T-helper 22 cell (primary cell): ENCODE data around the gene HACD1.
A peak's percentile ranks its signal among the peaks of the same experiment; 100 is the strongest.

Experiments used
- DNase-seq: peaks from one replicate; pipeline ENCODE4 v3.0.0-alpha.2; 2020; ENCODE audit warnings: low read depth

The HACD1 gene, protein sequence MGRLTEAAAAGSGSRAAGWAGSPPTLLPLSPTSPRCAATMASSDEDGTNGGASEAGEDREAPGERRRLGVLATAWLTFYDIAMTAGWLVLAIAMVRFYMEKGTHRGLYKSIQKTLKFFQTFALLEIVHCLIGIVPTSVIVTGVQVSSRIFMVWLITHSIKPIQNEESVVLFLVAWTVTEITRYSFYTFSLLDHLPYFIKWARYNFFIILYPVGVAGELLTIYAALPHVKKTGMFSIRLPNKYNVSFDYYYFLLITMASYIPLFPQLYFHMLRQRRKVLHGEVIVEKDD

DNA sequence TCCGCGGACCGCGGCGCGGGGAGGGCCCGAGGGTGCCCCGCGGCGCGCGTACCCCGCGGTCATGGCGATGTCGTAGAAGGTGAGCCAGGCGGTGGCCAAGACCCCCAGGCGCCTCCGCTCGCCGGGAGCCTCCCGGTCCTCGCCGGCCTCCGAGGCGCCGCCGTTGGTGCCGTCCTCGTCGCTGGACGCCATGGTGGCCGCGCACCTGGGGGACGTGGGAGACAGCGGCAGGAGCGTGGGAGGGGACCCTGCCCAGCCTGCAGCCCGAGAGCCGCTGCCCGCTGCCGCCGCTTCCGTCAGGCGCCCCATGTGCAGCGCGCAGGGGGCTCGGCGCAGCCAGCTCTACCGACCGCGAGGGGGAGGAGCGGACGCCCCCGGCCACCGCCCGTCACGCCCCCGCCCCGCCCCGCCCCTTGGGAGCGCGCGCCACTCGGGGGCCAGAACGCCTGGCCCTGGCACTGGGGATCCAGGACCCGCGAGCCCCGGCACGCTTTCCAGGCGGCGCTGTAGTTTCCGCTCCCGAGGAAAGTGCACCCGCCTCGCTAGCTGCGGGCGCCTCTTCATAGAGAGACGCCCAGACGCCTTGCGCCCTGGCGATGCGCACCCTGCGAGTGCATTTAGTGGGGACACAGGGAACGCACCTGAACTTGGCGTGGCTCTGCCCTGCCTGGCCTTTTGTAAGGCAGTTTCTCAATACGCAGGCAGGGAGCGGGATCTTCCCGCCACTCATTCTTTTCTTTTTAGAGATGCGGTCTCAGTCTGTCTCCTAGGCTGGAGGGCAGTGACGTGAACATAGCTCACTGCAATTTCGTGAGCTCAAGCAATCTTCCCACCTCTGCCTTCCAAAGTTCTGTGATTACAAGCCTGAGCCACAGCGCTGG is at the start of gene HACD1:
Gene HACD1, minus strand, starts transcription at position 344 of the 881 bp plus-strand sequence. Its CDS starts 35 bp downstream, at position 309.
- DNase-seq = peak; percentile 39

DNA sequence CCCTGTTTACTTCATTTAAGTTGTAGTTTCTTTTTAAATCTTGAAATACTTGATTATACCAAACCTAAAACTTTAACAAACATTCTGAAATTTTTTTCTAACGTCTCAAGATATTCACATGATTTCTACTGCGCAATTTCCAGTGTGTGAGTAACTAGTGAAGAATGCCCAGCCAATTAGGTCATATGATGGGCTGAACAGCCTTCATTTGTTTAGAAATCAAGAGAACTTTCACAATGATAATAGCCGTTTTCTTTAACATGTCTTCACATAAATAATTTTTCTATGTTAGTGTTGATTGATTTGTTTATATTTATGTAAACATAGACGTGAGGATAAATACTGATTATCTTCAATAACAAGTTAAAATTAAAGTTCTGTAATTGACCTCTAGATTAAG is 48.6 kb upstream of the HACD1 start:
- no peak for DNase-seq

DNA sequence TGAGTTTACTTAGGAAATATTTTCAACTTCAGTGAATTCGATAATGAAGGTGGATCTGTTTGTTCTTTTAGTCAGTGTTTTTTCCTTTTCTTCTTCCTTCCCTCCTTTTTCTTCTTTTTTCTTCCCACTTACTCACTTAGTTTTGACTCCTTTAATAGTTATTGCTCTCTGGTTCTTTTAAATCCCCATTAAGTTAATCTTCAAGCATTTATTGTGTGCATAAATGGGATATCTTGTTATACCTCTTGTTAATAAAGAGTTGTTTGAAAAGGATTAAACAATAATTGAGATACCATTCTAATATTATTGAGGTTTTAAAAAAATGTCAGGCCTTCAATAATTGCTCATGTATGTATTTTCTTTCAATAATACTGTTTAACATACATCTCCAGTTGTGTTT is 46.3 kb upstream of the HACD1 start:
- DNase-seq = no peak

DNA sequence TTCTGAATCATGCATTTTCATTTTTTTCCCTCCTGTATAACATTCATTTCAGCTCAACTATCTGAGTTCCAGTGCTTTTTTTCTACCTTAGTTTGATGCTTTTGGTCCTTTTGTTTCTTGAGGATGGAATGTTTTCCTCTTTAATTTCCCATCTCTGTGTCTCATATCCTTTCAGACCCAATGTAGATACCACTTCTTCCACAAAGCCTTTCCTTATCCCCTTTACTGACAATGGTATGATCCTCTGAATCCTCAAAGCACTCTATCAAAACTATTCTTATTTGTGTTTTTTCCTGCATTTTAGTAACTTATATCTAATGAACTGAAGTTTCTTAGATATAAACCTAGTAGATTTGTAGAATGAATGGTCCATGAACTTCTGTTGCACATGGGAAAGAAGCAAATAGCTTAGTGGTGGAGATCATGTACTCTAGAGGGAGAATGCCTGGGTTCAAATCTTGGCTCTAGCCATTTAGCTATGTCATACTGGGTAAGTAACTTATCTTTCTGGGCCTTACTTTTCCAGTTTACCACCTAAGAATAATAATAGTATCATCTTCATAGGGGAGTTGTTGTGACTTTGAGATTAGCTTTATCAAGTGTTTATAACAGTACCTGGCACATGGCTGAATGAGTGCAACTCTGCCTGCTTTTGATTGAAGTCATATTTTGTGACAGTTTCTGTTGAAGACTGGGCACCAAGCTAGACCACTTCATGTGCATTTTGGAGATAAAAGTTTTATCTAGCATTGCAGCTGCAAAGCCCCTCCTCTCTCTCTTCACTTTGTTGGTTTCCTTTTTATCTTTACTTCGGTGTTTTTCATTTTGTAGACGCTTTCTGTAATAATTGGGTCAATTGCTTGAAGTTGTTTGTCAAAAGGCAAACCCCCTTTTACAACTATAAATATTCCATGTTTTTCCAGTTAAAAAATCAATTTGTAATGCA is 45.3 kb upstream of the HACD1 start:
- DNase-seq = no peak

DNA sequence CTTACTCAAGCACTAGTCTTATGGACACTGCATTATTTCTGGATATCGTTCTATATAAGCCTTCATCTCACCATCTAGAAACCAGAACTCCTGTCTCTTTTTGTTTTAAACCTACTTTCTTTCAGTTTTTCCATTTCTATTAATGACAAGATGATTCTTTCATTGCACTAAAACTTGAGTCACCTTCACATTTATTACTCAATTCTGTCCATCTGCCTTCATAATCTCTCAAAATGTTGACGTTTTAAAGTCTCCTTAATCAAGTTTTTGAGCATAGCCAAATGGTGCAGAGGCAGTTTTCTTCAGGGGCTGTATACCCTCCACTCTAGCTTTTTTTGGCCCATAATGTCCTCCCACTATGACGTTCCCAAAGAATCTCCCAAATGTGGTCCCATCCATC is 44.3 kb upstream of the HACD1 start:
- DNase-seq = no peak

DNA sequence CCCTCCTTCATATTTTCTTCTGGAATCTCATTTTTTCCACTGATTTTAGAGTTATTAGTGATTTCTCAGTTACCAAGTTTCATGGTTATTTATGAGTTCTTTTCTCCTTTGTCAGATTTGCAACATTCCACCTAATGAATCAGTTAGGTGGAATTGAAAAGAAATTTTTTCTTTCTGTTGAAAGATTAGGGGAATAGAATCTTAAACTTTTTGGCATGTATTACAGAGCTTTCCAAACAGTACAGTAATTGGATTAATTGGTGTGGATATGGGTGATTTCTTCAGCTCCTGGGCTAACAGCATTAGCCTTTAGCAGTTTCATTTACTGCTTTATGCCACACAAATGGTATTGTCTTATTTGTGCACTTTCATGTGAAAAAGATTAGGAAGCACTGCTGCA is 43.7 kb upstream of the HACD1 start:
- no peak for DNase-seq

DNA sequence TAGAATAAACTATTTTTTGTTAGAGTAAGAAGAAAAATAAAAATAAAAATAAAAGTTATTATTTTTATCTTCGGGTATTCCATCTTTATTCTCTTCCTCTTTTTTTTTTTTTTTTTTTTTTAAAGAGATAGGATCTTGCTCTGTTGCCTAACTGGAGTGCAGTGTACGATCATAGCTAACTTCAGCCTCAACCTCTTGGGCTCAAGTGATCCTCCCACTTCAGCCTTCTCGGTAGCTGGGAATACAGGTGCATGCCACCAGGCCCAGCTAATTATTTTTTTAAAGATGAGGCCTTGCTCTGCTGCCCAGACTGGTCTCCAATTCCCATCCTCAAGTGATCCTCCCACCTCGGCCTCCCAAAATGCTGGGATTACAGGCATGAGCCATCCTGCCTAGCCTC is 42.2 kb upstream of the HACD1 start:
- DNase-seq = no peak

DNA sequence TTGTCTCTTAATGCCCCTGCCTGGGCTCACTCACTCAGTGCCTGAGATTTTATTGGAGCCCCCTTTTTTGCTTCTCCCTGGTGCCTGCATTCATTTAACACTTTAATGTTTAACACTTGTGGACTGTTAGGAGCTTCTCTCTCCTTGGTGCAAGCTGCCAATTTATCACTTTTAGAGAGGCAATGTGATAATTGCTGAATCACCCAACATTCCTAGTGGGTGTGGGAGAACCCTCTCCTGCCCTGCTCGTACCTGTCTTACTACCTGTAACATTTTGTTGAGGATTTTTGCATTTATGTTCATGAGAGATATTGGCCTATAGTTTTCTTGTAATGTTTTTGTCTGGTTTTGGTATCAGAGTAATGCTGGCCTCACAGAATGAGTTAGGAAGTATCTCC is 39.9 kb upstream of the HACD1 start:
- no peak for DNase-seq

DNA sequence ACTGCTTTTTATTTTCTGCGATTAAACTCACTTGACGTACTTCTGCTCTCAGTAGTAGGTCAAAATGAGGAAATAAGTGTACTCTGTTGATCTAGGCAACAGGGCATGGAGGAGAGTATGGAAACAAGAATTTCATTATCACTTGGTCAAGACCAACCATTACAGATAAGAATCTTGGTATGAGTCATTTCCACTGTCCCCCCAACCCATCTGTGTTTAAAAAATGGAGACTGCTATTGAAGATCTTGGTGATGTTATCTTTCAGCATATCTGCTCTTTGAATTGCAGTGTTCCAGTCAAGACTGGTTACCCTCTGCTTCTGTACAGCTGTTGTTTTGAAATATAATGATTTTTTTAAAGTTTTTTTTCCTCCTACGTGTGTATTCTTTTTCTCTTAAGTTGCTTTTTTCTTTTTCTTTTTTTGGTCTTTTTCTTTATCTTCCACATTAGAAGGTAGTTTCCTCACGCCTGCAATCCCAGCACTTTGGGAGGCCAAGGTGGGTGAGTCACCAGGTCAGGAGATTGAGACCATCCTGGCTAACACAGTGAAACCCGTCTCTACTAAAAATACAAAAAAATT is 38.5 kb upstream of the HACD1 start:
- no peak for DNase-seq

DNA sequence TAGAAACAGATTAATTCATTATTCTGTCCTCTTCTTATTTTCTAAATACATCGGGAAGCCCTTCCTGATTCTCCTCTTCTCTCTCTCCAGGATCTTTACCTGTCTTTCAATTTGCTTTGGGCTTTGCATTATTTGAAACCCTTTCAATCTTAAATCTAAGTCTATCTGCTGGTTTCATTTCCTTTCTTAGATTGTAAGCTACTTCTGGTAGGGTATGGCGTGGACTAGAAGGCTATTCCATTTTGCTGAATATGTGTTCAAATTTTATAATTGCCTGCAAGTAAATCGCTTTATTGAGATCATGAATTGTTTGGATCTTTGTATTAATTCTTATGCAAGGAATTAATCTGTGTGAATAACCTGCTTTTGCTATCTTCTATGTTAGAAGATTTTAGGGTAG is 37.8 kb upstream of the HACD1 start:
- DNase-seq = no peak

DNA sequence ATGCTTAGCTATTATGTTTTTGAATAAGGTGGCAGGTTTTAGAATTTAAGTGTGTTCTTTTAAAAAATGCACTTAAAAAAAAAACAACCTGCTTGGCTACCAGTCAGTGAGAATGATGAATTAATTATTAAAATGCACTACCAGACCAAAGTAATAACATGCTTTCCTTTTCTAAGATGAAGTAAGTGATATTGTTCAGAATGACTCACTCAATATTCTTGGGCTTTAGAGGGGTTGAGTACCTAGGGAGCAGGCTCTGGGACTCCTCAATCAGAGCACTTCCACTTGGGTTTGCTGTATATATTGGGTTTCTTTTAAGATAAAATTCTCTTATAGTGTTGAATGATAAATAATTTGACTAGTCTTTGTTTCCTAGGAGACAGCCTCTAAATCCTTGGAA is 35.4 kb upstream of the HACD1 start:
- no peak for DNase-seq

DNA sequence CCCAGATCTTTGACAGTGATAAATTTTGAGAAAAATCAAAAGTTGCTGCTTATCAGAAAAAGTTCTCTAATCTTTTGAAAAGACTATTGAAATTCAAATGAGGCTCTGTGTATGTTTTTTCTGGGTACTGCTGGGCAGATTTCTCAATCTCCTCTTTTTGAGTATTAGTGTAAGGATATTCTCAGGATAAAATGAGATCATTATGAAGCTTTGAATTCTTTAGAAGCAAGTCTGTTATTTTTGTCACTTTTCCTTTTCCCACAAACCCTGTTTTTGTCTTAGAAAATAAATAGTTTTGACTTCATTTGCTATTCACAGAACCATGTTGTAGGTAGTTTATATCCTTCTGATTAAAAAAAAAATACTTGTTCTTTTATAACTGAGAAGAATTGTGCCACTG is 34.7 kb upstream of the HACD1 start:
- DNase-seq = no peak

DNA sequence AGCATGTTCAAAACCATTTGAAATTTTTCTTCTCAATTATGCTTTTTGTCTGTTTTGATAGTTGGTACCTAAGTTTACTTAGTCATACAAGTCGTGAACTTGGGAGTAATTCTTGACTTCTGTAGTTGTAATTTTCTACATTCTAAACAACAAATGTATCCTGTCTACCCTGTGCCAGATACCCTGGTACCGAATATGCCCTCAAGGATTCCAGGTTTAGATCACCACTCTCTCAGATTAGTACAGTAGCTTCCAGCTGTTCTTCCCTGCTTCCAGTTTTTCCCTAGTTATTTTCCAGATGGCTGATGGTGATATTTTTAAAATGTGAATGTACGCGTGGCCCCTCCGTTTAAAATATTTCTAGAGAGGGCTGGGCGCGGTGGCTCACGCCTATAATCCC is 33.2 kb upstream of the HACD1 start:
- no peak for DNase-seq

DNA sequence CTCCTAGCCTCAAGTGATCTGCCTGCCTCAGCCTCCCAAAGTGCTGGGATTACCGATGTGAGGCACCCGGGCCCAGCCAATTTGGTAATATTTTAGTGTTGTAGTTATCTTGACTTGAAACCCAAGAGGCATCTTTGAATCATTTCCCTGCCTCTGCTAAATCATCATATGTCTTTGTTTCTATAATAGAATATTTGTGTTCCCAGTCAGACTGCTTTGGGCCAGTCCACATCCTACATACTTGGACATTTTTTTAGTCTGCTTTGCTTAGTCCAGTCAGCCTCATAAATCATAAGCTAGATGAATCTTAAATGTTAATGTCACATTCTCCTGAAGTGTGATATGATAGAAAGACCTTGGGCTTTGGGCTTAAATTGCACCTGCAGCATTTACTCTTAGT is 32.7 kb upstream of the HACD1 start:
- DNase-seq = no peak

DNA sequence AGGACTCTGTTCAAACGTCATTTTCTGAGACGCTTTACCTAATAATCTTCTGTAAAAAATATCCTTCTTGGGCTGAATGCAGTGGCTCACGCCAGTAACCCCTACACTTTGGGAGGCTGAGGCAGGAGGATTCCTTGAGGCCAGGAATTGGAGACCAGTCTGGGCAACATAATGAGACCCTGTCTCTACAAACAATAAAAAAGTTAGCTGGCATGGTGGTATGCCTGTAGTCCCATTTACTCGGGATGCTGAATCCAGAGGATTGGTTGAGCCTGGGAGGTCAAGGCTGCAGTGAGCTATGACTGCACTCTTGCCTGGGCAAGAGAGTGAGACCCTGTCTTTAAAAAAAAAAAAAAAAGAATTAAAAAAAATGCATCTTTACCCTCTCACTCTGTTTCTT is 31.9 kb upstream of the HACD1 start:
- DNase-seq = no peak

DNA sequence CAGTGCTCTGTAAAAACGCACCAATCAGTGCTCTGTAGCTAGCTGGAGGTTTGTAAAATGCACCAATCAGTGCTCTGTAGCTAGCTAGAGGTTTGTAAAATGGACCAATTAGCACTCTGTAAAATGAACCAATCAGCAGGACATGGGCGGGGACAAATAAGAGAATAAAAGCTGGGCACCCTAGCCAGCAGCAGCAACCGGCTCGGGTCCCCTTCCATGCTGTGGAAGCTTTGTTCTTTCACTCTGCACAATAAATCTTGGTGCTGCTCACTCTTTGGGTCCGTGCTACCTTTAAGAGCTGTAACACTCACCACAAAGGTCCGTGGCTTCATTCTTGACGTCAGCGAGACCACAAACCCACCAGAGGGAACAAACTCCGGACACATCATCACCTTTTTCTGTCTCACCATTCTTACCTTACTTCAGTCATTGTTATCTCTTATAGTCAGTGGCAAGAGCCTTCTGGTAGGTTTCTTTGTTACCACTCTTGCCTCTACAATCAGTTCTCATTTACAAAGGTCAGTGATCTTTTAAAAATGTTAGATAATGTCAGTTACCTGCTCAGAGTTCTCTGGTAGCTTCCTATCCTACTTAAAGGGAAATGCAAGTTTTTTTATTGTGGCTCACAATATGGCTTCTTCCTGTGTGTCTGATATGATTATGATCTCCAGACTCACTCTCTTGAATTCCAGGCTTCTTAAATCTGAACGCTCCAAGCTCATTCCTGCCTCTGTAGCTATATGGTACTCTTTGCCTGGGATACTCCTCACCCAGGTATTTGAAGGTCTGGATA is 31.3 kb upstream of the HACD1 start:
- peak; percentile 60 for DNase-seq

DNA sequence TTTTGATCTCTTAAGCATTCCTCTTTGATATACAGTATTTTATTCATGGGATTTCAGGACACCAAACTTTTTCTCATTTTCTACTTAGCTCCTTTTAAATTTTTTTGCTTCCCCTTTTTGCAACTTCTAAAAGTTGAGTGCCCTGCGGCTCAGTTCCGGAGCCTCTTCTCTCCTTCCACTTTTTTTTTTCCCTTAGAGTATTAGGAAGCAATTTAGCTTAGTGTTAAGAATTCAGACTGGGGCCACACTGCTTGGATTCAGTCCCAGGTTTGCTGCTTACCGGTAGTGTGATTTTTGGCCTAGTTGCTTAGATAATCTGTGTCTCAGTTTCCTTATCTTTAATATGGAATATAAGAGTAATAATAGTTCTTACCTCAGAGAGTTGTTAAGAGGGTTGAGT is 30.2 kb upstream of the HACD1 start:
- DNase-seq = no peak

DNA sequence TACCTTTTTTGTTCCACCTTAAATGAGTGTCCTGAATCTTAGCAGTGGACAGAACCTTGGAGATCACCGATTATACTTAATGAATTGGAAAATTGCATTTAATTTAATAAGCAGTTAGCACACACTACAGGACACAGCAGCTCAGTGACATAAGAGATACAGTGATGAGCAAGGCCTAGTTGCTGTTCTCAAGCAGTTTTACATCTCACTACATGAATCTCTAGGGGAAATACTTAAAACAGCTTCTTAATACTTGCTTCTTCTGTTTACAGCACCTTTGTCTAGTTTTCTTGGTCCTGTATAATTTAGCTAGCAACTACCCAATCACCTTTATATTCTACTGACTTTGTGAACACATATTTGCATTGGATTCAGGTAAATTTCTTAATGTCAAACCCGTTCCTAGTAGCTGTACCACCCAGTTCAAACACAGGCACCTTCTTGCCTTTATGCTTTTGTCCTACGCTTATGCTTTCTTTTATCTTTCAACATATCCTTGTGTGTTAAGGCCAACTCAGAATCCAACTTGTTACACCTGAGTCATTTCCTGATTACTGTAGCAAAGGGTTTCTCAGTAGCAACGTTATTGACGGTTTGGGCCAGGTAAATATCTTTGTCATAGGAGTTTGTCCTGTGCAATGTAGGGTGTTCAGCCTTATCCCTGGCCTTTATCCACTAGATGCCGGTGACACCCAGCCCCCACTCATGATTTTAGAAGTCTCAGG is 28.6 kb upstream of the HACD1 start:
- DNase-seq = no peak

DNA sequence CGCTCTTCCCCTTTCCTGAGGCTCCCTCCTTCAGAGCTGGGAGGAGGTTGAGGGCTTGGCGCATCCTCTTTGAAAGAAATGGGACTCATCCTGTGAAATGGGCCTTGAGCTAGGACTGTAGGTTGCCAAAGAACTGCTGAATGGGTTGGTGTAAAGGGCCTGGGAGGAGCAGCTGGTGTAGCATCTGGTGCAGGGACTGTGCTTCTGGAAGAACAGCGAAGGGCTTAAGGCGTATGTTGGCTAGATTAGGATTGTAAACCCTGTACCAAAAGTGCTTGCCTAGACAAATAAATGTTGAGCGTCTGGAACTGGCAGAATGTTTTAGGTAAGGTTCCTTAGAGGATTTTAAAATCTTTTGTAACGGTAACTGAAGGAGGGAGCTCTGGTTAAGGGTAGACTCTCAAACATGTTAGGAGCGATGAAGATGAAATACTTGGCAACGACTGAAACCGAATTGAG is 27.3 kb upstream of the HACD1 start:
- no peak for DNase-seq

DNA sequence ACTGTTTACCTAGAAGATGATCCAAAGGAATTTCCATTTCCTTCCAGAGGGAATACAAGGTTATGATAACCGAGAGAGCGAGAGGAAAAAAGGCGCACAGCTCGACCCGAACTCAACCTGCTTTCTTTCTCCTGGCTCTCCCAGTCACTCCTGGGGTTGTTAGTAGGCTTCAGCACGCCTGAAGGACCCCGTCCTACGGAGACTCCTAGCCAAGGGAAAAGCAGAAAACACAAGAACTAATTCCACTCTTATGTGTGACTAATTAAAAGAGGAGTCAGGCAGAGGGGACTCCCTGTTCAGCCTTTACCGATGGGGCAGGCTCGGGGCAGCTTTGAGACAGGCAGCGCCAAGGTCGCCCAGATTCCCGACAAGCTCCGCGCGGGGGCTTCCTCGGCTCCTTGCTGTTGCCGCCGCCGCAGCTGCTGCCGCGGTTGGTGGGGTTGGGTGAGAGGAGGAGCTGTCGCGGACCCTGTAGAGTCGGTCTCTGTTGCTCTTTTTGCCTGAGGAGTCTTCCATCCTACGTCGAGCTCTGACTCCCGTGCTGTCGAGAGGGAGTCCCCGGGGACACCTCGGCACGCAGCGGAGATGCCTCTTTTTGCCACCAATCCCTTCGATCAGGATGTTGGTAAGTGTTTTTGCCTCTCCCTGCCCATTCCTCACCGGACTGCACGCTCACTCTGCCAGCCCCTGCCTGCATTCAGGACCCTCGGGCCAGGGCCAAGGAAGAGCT is 26.7 kb upstream of the HACD1 start, which contains the start of gene STAM:
Gene STAM, plus strand, starts transcription at position 397 of the 730 bp plus-strand sequence. Its CDS starts 189 bp downstream, at position 586.
- DNase-seq = peak; percentile 87
